ENCODE data around the gene LPP.

DNA sequence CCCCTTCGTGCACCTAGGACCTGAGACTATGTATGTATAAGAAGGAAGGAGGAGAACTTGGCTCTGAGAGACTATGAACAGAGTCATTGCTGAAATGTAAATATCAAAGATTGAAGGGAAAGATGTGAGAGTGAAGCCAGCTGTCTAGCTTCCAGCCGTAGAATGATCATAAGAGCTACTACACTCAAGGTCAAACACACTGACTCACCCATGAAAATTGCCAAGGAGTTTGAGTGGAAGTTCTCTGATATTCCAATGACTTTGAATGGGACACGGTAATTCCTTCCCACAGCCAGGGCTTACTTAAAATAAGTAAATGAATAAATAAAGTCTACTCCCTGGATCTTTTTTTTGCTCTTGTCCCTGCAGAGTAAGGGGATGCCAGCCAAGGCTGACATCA, 618.9 kb downstream of the LPP start:
- no peak for TF ChIP-seq POLR2A (IDR thresholded peaks at IDR 0.05; ENCODE audit: low read depth, low read length)
- TF ChIP-seq, protein P1, sequence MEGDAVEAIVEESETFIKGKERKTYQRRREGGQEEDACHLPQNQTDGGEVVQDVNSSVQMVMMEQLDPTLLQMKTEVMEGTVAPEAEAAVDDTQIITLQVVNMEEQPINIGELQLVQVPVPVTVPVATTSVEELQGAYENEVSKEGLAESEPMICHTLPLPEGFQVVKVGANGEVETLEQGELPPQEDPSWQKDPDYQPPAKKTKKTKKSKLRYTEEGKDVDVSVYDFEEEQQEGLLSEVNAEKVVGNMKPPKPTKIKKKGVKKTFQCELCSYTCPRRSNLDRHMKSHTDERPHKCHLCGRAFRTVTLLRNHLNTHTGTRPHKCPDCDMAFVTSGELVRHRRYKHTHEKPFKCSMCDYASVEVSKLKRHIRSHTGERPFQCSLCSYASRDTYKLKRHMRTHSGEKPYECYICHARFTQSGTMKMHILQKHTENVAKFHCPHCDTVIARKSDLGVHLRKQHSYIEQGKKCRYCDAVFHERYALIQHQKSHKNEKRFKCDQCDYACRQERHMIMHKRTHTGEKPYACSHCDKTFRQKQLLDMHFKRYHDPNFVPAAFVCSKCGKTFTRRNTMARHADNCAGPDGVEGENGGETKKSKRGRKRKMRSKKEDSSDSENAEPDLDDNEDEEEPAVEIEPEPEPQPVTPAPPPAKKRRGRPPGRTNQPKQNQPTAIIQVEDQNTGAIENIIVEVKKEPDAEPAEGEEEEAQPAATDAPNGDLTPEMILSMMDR (conservative IDR thresholded peaks at IDR 0.05; ENCODE audit: low read depth, low read length): no peak
